Adipocyte (in vitro differentiated cells): ENCODE measurements around the gene SIGLEC10.
"Not testable (repeated sequence)": the region's sequence is repeated elsewhere in the genome, so short reads cannot be mapped to it uniquely, and the experiment has no call there.

Experiments
- DNase-seq: peaks from one replicate; pipeline ENCODE4 v3.0.0-alpha.2; 2015; ENCODE audit warnings: low read depth
- H3K27me3 ChIP-seq: replicated peaks from 2 replicates; pipeline ENCODE4 v1.7.0; 2013; ENCODE audit warnings: mild to moderate bottlenecking, low read length, moderate library complexity; ENCODE audit not compliant: control insufficient read depth, insufficient read depth
- H3K36me3 ChIP-seq: 2 replicates; pipeline ENCODE4 v1.7.0; 2013; ENCODE audit warnings: low read length, mild to moderate bottlenecking, moderate library complexity; ENCODE audit not compliant: control insufficient read depth, insufficient read depth, severe bottlenecking
- H3K4me1 ChIP-seq: 2 replicates; pipeline ENCODE4 v1.7.0; 2013; ENCODE audit warnings: mild to moderate bottlenecking, low read length, moderate library complexity; ENCODE audit not compliant: control insufficient read depth, insufficient read depth
- H3K4me3 ChIP-seq: 2 replicates; pipeline ENCODE4 v1.7.0; 2013; ENCODE audit warnings: mild to moderate bottlenecking, low read length, moderate library complexity
- H3K9ac ChIP-seq: 2 replicates; pipeline ENCODE4 v1.7.0; 2013; ENCODE audit warnings: mild to moderate bottlenecking, low read length, moderate library complexity
- H3K9me3 ChIP-seq: 2 replicates; pipeline ENCODE4 v1.7.0; 2013; ENCODE audit warnings: mild to moderate bottlenecking, low read length, moderate library complexity; ENCODE audit not compliant: control insufficient read depth

The SIGLEC10 gene

DNA sequence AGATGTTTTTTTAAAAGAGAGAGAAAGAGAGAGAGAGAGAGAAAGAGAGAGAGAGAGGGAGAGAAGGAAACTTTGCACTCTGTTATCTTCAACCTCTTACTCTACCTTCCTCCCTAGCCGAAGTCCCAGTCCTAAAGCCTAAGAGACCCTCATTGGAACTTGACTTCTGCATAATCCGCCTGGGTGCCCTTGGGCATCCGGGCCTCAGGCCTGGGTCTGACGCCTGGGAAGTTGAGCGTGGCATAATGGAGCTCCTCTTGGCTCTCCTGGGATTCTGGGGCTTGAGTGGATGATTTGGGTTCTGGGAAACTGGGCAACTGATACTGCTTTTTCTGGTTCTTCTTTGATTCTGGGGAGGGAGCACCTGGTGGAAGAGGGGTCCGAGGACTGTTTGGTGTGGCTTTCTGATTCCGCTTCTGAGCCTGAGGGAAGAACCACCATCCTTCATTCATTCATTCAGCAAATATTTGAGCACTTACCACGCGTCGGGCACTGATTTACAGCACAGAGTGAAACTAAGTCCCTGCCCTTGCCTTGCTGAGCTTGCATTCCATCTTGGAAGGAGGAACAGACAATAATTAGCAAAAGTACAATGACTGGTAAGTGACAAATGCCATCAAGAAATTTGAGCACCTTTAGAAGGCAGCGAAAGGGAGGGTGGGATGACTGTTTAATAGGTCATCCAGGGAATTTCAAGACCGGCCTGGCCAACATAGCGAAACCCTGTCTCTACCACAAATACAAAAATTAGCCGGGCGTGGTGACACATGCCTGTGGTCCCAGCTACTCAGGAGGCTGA is 6.3 kb downstream of the SIGLEC10 start:
- H3K9me3 ChIP-seq, result no peaks in the 10 kb centered on the region
- no peak for DNase-seq
- no peak overlapping the region for H3K4me3 ChIP-seq
- H3K36me3 ChIP-seq, result no peaks in the 10 kb centered on the region
- no peak overlapping the region for H3K9ac ChIP-seq
- no peaks in the 10 kb centered on the region for H3K4me1 ChIP-seq
- H3K27me3 ChIP-seq, result peaks cover 26% of the 10 kb centered on the region

DNA sequence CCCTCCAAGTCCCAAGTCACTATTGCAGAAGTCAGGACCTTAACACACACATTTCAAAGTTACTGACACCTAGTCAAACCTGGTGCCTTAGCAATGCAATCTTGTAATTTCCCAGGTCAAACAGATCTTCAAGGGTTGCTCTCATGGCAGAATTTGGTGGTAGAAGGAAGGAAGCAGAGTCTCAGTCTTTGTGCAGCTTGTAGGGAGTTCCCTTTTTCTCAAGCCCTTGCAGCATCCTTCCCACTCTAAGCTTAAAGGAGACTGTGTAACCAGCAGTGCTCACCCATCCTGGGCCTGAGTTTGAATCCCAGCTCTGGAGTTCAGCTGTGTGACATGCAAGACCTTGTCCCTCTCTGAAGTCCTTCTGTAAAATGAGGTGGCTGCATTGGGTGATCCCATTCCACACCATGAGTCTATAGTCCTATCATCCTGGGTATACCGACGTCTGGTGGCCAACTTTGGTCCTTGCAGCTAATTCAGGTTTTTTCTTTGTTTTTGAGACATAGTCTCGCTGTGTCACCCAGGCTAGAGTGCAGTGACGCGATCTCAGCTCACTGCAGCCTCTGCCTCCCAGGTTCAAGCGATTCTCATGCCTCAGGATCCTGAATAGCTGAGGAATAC is 9.8 kb downstream of the SIGLEC10 start:
- H3K4me1 ChIP-seq, result no peaks in the 10 kb centered on the region
- DNase-seq, result peak; percentile 11
- H3K4me3 ChIP-seq, result no peak overlapping the region
- H3K36me3 ChIP-seq, result no peaks in the 10 kb centered on the region
- H3K9me3 ChIP-seq, result no peaks in the 10 kb centered on the region
- H3K9ac ChIP-seq, result no peak overlapping the region
- H3K27me3 ChIP-seq, result peaks cover 6% of the 10 kb centered on the region

GRCh38 chr19:51402117-51402516 is 15.3 kb downstream of the SIGLEC10 start:
- no peak overlapping the region for H3K4me3 ChIP-seq

GRCh38 chr19:51399936-51400335 is 17.5 kb downstream of the SIGLEC10 start:
- H3K9me3 ChIP-seq, result peaks cover 11% of the 10 kb centered on the region
- H3K9ac ChIP-seq, H3K4me3 ChIP-seq, H3K36me3 ChIP-seq, H3K27me3 ChIP-seq, H3K4me1 ChIP-seq: not testable (repeated sequence)
- DNase-seq, result peak; percentile 25

More at GRCh38 chr19:51402117-51402516, 15.3 kb downstream of the SIGLEC10 start:
- Histone ChIP-seq H3K27me3 (no peaks in the 10 kb centered on the region), H3K9ac (no peak overlapping the region), H3K9me3 (peaks cover 11% of the 10 kb centered on the region), H3K4me1 (no peaks in the 10 kb centered on the region), H3K36me3 (no peaks in the 10 kb centered on the region)
- DNase-seq, result no peak

- Histone ChIP-seq H3K9ac (no peak overlapping the region), H3K9me3 (peaks cover 11% of the 10 kb centered on the region), H3K36me3 (no peaks in the 10 kb centered on the region), H3K4me3 (no peak overlapping the region), H3K27me3 (no peaks in the 10 kb centered on the region), H3K4me1 (peaks cover 4% of the 10 kb centered on the region)
- no peak for DNase-seq
Observed at GRCh38 chr19:51399231-51399630, 18.2 kb downstream of the SIGLEC10 start.

DNA sequence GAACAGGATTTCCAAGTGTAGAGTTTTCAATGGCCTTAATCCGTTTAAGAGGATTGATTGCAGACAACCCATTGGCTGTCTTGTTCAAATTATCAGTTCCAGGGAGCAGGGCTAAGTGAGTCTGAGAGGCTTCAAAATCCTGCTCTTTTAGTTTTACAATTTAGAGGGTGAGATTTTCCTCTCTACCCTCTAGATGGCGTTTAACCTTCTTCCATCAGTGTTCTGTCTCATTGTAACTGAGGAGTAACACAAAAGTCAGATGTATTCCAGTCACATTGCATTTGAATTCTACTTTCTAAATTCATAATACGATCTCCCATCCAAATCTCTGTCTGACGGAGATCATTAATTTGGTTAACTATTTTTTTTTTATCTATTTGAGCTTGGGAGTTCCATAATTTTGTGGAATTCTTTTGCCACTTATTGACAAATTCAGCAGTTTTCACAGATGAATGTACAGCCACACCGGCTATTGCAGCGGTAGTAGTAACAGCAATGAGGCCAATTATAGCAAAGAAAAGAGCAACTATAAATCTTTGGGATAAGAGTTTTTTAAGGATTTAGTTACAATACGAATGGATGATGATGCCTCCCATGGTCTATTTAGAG is 19.2 kb downstream of the SIGLEC10 start:
- DNase-seq, result peak; percentile 80
- H3K4me3 ChIP-seq, result no peak overlapping the region
- H3K36me3 ChIP-seq, result no peaks in the 10 kb centered on the region
- no peak overlapping the region for H3K9ac ChIP-seq
- H3K27me3 ChIP-seq, result no peaks in the 10 kb centered on the region
- H3K4me1 ChIP-seq, result peaks cover 8% of the 10 kb centered on the region
- H3K9me3 ChIP-seq, result peaks cover 11% of the 10 kb centered on the region

GRCh38 chr19:51397453-51397852 is 20.0 kb downstream of the SIGLEC10 start:
- DNase-seq, result peak; percentile 41
- H3K36me3 ChIP-seq, H3K27me3 ChIP-seq, H3K4me3 ChIP-seq, H3K9me3 ChIP-seq, H3K4me1 ChIP-seq, H3K9ac ChIP-seq: not testable (repeated sequence)

- H3K9ac ChIP-seq, result no peak overlapping the region
- H3K4me3 ChIP-seq, result no peak overlapping the region
- H3K4me1 ChIP-seq, result peaks cover 8% of the 10 kb centered on the region
- DNase-seq, result no peak
- H3K36me3 ChIP-seq, result no peaks in the 10 kb centered on the region
- H3K9me3 ChIP-seq, result no peaks in the 10 kb centered on the region
- H3K27me3 ChIP-seq, result peaks cover under 1% of the 10 kb centered on the region
Observed at GRCh38 chr19:51396175-51396574, 21.3 kb downstream of the SIGLEC10 start.

- H3K4me3 ChIP-seq, result peak overlapping the region; percentile 85
- peaks cover 5% of the 10 kb centered on the region for H3K27me3 ChIP-seq
- H3K4me1 ChIP-seq, result peaks cover 8% of the 10 kb centered on the region
- H3K36me3 ChIP-seq, result no peaks in the 10 kb centered on the region
- H3K9me3 ChIP-seq, result no peaks in the 10 kb centered on the region
- peak; percentile 99 for DNase-seq
- H3K9ac ChIP-seq, result peak overlapping the region; percentile 89
Observed at GRCh38 chr19:51394050-51394836, 23.2 kb downstream of the SIGLEC10 start.

DNA sequence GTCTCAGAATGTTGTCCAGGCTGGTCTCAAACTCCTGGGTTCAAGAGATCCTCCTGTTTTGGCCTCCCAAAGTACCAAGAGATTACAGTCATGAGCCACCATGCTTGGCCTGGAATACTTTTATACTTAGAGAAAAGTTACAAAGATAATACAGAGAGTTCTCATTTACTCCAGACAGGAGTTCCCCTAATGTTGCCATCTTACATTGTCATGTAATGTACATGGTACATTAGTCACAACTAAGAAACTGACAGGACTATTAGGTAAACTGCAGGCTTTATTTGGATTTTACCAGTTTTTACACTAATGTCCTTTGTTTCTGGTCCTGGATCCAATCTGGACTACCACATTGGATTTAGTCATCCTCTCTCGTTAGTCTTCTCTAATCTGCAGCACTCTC is 24.7 kb downstream of the SIGLEC10 start:
- Histone ChIP-seq H3K9ac (no peak overlapping the region), H3K4me3 (no peak overlapping the region), H3K4me1 (peaks cover 8% of the 10 kb centered on the region), H3K9me3 (no peaks in the 10 kb centered on the region), H3K27me3 (peaks cover 7% of the 10 kb centered on the region), H3K36me3 (no peaks in the 10 kb centered on the region)
- DNase-seq, result no peak

- peaks cover 8% of the 10 kb centered on the region for H3K4me1 ChIP-seq
- H3K36me3 ChIP-seq, result no peaks in the 10 kb centered on the region
- H3K4me3 ChIP-seq, result no peak overlapping the region
- no peaks in the 10 kb centered on the region for H3K9me3 ChIP-seq
- H3K27me3 ChIP-seq, result peaks cover 7% of the 10 kb centered on the region
- no peak for DNase-seq
- no peak overlapping the region for H3K9ac ChIP-seq
Observed at GRCh38 chr19:51391073-51391611, 26.3 kb downstream of the SIGLEC10 start.
